GM21423 (cell line): Measurements from ENCODE around the gene NDUFB11.
"Not testable (repeated sequence)": the region's sequence is repeated elsewhere in the genome, so short reads cannot be mapped to it uniquely, and the experiment has no call there.

Source experiments
- ATAC-seq: cut with Tn5 transposase; IDR thresholded peaks from one replicate; pipeline ENCODE4 v1.9.1; 2021; ENCODE audit warnings: mild to moderate bottlenecking, moderate library complexity; ENCODE audit not compliant: unreplicated experiment

NDUFB11 gene

GRCh38 chrX:47146936-47147859, 2.7 kb upstream of the NDUFB11 start:
- no peak for ATAC-seq

DNA sequence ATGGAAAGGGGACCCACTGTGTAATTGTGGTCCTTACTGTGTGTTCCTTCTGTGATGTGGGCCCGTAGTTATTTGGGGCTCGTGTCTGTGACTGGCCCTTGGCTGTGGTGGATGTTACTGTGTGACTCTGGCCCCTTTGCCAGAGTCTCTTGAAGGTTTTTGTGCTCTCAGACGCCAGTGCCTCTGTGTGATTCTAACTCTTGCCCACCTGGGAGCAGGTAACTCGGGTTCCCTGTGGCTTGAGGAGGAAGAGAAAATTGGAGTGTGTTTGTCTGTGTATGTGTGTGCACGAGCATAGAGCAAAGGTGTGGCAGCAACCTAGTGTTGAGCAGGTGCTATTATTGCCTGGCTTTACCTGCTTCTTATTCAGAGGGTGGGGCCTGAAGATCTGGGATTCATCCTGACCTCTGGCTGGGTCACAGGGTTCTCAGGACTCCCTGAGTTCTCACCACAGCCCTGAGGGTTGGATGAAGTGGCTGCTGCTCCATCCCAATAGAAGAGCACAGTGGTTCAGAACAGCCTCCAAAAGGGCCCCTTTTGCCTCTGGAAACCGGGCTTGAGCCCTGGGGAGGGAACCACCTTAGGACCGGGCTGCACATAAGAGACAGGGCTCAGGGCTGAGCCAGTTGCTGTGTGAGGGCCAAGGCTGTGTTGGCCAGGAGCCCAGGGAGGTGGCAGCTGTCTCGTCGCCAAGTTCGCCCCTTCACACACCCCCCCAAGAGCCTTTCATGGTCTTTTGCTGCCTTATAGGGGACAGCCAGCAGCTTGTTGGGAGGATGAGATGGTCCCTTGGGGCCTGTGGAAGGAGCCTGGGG, 1.8 kb upstream of the NDUFB11 start:
- ATAC-seq = no peak

GRCh38 chrX:47145395-47146120, 1.1 kb upstream of the NDUFB11 start:
- ATAC-seq = peak; percentile 15

DNA sequence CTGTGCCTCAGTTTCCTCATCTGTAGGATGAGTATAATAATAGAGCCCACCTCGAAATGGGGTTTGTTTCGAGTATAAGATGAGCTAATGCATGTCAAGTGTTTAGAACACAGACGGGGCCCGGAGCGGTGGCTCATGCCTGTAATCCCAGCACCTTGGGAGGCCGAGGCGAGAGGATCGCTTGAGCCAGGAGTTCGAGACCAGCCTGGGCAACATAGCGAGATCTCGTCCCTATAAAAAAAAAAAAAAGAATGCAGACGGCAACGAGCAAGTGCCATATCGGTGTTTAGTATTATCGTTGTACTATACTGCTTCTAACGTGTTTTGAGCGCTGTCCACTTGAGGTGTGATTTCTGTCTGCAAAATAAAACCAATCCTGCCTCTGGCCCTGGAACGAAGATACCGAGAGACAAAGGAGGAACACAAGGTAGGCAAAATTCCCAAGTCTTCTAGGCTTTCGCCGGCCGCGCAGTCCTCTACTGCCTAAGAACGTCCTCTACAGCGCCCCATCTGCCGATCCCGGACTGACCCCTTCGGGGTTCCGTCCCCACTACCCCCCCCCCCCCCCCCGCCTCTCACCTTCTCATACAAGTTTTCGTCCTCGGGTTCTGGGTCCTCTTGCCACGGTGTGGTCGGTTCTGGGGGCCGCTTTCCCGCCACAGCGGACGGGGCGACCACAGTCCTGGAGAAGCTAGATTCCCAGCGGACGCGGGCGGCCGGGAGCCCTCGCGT, 442 bp downstream of the NDUFB11 start:
- peak; percentile 17 for ATAC-seq

- no peak for ATAC-seq
Measured at GRCh38 chrX:47138171-47138570, 6.3 kb downstream of the NDUFB11 start.

- ATAC-seq = not testable (repeated sequence)
Measured at GRCh38 chrX:47135650-47136049, 8.9 kb downstream of the NDUFB11 start.

DNA sequence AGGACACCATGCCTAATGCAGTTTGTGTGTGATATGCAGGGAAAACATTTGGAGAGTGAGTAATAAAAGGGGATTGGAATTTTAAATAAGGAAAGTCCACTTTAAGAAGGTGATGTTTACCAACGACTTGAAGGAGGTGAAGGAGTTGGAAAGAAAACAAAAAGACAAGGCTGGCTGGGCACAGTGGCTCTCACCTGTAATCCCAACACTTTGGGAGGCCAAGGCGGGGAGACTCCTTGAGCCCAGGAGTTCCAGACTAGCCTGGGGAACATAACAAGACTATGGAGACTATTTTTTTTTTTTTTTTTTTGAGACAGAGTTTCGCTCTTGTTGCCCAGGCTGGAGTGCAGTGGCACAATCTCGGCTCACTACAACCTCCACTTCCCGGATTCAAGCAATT, 11.0 kb downstream of the NDUFB11 start:
- no peak for ATAC-seq

DNA sequence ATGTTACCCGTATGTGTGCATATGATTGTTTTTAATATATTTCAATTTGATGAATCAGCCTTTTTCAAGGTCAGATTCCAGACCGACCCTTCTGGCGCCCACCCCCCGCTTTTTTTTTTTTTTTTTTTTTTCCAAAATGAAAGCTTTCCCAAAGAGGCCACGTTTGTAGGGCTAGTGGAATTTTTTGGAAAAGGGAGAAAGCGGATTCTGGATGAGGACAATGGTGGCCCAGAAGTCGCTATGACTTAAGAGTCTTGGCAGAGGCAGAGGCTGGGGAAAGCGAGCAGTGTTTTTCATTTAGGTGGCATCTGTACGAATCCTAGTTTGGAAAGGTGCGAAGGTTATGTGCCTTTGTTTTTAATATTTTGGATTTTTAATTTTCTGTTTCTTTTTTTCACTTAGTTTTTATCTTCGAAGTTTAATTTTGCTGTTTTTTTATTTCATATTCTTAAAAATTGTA, 14.6 kb downstream of the NDUFB11 start:
- no peak for ATAC-seq

DNA sequence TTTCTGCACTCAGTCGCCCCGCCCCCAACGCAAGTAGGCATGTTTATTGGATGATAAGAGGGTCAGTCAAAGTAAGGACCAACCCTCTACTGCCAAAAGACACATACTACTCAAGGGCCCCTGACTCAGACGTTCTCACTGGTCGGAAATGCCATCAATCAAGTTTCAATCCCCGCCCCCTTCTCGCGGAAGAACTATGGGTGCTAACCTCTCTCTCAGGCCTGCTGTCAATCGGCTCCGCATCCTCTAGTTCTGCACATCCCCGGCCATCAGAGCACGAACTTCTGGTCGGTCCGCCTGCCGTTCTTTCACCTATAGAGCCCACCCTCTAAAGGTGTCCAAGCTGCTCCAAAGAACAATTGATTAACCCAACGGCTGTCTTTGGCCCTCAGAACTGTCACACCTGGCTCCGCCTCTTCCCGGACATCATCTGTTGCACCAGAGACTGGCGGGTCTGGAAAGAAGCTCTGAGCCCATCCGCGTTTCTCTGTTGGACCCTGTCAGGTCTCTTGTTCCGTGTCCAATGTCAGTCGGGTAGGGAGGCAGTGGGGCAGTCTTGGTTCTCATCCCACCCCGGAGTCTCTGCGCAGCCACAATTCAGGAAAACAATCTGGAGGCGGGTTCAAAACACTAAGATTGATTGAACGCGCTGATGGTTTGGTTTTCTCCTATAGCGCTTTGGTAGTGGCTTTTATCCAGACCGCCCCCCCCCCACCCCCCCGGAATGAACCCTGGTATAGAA, 15.2 kb downstream of the NDUFB11 start:
- peak; percentile 99 for ATAC-seq

GRCh38 chrX:47124466-47124865, 20.0 kb downstream of the NDUFB11 start:
- ATAC-seq = not testable (repeated sequence)

- not testable (repeated sequence) for ATAC-seq
Measured at GRCh38 chrX:47116551-47117110, 27.9 kb downstream of the NDUFB11 start.

- no peak for ATAC-seq
Measured at GRCh38 chrX:47112316-47112954, 32.1 kb downstream of the NDUFB11 start.

DNA sequence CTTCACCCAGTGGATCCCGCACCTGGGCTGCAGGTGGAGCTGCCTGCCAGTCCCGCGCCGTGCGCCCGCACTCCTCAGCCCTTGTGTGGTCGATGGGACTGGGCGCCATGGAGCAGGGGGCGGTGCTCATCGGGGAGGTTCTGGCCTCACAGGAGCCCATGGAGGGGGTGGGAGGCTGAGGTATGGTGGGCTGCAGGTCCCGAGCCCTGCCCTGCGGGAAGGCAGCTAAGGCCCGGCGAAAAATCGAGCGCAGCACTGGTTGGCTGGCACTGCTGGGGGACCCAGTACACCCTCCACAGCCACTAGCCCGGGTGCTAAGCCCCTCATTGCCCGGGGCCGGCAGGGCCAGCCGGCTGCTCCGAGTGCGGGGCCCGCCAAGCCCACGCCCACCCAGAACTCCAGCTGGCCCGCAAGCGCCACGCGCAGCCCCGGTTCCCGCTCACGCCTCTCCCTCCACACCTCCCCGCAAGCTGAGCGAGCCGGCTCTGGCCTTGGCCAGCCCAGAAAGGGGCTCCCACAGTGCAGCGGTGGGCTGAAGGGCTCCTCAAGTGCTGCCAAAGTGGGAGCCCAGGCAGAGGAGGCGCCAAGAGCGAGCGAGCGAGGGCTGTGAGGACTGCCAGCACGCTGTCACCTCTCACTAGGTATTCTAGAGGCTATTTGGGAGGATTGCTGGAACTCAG, 33.4 kb downstream of the NDUFB11 start:
- ATAC-seq = not testable (repeated sequence)

- no peak for ATAC-seq
Measured at GRCh38 chrX:47101206-47101605, 43.3 kb downstream of the NDUFB11 start.

DNA sequence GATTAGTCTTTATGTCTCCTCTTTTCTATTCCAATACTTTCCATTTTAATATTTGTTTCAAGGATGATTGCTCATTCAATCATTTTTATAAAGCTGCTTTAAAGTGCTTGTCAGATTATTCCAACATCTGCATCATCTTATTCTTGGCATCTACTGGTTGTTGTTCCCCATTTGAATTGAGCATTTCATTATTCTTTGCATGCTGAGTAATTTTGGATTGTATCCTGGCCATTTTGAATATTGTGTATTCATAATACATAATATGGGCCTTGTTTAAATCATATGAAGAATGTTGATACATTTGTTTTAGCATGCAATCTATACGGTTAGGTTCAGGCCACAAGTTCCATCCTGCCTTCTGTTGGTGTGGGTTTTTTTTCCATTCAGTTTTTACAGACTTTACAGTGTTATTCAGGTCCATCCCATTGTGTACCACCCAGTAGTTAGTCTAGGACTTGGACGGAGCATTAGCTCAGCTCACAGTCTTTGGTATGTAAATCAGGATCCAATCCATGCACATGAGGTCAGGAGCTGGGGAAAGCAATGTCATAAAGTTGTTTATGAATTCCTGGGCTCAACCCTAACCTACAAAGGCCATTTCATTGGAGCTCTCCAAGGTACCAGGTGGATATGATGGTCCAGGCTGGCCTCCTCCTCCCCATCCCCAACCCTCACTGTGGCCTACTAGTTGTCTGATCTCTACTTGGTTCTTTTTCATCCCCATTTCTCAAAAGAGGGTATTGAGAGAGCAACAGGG, 46.0 kb downstream of the NDUFB11 start:
- no peak for ATAC-seq

- no peak for ATAC-seq
Measured at GRCh38 chrX:47097018-47097417, 47.5 kb downstream of the NDUFB11 start.

DNA sequence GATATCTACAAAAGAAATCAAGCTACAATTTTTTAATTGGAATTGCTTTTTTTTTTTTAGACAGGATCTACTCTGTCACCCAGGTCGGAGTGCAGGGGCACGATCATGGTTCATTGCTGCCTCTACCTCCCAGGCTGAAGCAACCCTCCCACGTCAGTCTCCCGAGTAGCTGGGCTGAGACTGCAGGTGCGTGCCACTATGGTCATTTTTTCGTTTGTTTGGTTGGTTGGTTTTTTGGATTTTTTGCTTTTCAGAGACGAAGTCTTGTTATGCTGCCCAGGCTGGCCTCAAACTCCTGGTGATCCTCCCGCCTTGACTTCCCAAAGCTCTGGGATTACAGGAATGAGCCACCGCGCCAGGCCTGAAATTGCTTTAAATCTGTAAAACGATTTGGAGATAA, 50.6 kb downstream of the NDUFB11 start:
- ATAC-seq = no peak

GRCh38 chrX:47093248-47093647, 51.3 kb downstream of the NDUFB11 start:
- no peak for ATAC-seq
